DOHH2 (cell line): ENCODE measurements around the gene RINL.

Experiments
- CTCF ChIP-seq: fragments of 200-600 bp; sonication (generic); IDR thresholded peaks from one replicate; pipeline ENCODE4 v1.5.1; 2014; ENCODE audit warnings: antibody characterized with exemption, mild to moderate bottlenecking, low read depth, low read length; ENCODE audit not compliant: poor library complexity, severe bottlenecking
- EZH2phosphoT487 ChIP-seq: fragments of 200-600 bp; sonication (generic); IDR thresholded peaks from 2 replicates; pipeline ENCODE4 v1.6.1; 2017; ENCODE audit warnings: borderline replicate concordance, mild to moderate bottlenecking, antibody characterized with exemption, low read length, moderate library complexity, mixed read lengths

GRCh38 chr19:38899447-38900201 lies 21.5 kb upstream of the RINL start, which contains the start of the genes NFKBIB and SIRT2:
- TF ChIP-seq CTCF (no peak), EZH2phosphoT487 (no peak)
